GM21576 (cell line): ENCODE data around the gene CCNH.

Source experiments
- ATAC-seq: cut with Tn5 transposase; IDR thresholded peaks from one replicate; pipeline ENCODE4 v1.9.1; 2021; ENCODE audit warnings: mild to moderate bottlenecking, moderate library complexity; ENCODE audit not compliant: unreplicated experiment

Gene CCNH

GRCh38 chr5:87361536-87362213 lies 51.1 kb downstream of the CCNH start:
- no peak for ATAC-seq

GRCh38 chr5:87361031-87361445 lies 51.7 kb downstream of the CCNH start:
- no peak for ATAC-seq

GRCh38 chr5:87360132-87360531 lies 52.6 kb downstream of the CCNH start:
- ATAC-seq = no peak

- ATAC-seq = no peak
Observed at GRCh38 chr5:87359106-87359505, 53.6 kb downstream of the CCNH start.

- ATAC-seq = peak; percentile 90
Observed at GRCh38 chr5:87354496-87354895, 58.2 kb downstream of the CCNH start.

GRCh38 chr5:87347841-87348240 lies 64.9 kb downstream of the CCNH start:
- no peak for ATAC-seq

GRCh38 chr5:87347272-87347671 lies 65.5 kb downstream of the CCNH start:
- ATAC-seq = no peak
